DLD1 (cell line): ENCODE results near the gene ZMPSTE24.
"Not testable (repeated sequence)": the region's sequence is repeated elsewhere in the genome, so short reads cannot be mapped to it uniquely, and the experiment has no call there.

ENCODE experiments used
- in situ Hi-C: cut with HindIII; loops from 2 replicates; pipeline ENCODE4 v1.10.0; 2017; ENCODE audit warnings: low sequenced_read_pairs

Gene ZMPSTE24

DNA sequence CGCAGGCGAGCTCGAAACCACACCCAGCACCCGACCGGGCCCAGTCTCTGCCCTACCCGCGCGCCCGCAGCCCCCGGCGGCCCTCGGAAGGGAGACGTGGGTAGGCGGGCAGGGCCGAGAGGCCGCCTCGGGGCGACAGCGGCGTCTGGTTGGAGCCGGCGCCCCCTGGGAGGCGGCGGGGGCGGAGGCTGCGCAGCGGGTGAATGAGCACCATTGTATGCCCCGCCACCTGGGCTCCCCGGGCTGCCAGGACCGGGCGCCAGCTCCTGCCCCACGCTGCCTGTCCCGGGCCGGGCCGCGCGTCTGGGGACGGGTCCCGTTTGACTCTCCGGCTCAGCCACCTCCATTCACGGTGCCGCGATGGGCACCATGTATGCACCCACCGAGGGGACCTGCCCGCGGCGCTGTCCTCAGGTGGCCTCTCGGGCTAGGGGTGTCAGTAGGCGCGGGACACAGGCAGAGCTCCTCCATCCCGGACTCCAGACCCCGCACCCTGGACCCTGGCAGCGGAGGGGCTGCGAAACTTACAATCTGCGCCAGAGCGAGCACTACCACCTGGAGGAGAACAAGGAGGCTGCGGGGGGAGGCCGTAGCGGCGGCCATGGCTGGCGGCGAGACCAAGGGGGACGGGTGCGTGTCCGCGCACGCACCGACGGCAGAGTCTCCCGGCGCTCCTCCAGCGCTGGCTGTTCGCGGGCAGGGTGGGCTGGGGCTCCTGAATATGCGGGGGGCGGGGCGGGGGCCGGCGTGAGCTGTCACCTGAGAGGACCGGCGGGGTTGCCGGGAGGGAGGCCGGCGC, 58.8 kb downstream of the ZMPSTE24 start, which contains the start of gene COL9A2:
Gene COL9A2, minus strand, starts transcription at position 692 of the 799 bp plus-strand sequence. Its CDS starts 89 bp downstream, at position 603.
- in situ Hi-C loops = no loop called here

DNA sequence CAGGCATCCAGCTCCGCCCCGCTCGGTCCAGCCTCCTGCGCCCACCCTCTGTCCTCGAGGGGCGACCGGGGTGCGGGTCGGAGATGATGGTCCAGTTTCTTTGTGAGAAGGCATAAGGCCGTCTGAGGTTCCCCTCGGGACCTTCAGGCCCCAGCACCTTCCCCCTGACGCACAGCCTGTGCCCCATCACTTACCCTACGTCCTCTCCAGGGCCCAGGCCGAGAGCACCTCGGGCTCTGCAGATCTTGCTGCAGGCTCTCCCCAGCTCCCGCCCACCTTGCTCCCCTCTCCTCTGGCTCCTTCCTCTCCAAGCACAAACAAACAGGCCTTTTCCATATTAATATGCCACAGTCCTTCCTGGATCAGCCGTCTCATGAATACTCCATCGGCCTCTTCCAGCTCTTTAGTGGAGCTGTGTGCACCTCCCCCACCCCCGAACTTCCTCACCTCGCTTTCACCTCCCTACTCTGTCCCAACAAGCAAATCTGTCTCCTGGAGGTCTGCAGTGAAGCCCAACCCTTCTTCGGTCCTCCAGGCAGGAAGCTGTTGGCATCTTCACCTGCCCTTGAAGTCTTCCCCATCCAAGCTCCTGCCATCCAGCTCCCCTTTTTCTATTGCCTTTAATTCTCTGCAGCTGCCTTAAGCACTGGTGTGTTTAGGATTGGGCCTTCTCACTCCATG, 59.5 kb downstream of the ZMPSTE24 start:
- in situ Hi-C loops = no loop called here

DNA sequence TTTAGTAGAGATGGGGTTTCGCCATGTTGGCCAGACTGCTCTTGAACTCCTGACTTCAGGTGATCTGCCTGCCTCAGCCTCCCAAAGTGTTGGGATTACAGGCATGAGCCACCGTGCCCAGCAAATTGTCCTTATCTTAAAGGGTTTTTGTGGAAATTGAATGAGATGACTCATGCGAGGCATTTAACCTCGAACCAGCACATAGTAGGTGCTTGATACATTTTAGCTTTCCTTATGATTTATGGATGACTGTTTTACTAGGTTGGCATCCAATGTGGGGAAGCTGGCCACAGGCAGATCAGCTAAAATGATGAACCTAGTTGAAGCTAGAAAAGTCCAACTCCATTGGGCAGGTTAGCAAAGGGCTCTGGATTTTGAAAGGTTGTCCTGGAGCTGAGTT, 60.4 kb downstream of the ZMPSTE24 start:
- in situ Hi-C loops = no loop called here

DNA sequence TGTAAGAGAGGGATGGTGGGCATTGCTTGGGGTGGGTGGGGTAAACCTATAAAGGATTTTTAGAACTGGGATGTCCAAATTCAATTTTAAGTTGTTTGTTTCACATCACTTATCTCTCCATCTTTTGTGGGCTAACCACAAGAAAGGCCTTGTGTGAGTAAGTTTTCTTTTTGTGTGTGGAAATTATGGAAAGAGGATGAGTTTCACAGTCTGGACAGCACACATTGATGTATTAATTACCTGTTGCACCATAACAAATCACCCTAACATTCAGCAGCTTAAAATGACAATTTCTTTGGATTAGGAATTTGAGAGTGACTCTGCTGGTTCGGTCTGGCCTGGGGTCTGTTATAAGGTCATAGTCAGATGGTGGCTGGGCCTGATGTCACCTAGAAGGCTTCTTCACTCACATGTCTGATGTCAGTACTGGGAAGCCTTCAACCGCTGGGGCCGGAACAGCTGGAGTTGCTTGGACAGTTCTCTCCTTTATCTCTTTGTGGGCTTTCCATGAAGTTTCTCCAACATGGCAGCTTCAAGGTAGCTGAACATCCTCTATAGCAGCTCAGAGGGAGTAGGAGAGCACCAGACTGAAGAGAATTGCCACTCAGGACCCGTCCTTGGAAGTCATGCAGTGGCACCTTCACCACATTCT, 61.1 kb downstream of the ZMPSTE24 start:
- in situ Hi-C loops = no loop called here

- in situ Hi-C loops = not testable (repeated sequence)
These were observed 73.4 kb downstream of the ZMPSTE24 start for GRCh38 chr1:40331403-40331802.

DNA sequence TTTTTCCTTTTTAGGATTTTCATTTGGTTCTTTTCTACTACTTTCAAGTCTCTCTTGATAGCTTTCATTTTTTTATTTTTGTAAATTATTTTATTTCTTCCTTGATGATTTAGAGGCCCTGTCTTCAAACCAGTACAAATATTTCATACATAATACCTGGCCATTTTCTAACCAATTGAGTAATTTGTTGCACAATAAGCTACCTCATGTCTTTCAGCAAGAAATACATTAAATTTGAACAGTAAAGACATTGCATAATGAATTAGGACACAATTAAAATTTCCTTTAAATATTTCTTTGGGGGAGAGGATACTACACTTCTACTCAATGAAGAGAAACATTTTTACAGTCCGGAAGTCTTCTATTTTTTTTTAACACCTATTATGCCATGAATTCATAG, 74.7 kb downstream of the ZMPSTE24 start:
- in situ Hi-C loops = no loop called here

DNA sequence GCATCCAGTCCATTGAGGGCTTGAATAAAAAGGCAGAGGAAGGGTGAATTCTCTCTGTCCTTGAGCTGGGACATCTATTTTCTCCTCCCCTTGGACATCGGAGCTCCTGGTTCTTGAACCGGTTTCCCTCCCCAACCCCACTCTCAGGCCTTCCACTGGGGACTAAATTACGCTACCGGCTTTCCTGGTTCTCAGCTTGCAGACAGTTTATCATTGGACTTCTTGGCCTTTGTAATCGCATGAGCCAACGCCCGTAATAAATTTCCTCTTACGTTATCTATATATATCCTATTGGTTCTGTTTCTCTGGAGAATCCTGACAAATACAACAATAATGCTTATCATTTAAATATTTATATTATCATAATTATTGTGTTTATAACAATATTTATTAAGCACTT, 79.4 kb downstream of the ZMPSTE24 start:
- in situ Hi-C loops = no loop called here

DNA sequence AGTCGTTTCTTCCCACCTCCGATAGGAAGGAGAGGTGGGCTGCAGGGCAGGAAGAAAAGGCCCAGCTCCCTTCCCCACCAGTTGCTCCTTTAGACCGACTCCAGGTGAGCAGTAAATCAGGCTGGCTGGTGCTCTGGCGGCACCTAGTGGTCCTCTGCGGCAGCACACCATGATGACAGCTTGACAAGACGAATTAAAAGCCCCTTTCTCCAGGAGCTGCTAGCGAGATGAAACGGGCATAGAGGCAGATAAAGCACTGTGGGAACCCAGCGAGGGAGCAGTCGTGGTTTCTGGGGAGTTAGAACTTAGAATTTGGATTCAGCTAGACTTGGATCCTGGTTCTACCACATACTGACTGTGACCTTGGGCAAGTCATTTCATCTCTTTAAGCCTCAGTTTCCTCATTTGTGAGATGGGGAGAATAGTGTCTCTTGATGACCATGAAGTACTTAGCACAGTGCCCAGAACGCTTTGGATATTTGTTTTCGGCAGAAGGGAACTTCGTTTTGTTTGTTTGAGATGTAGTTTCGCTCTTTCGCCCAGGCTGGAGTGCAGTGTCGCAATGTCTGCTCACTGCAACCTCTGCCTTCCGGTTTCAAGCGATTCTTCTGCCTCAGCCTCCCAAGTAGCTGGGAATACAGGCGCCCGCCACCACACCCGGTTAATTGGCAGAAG, 80.8 kb downstream of the ZMPSTE24 start:
- in situ Hi-C loops = no loop called here

- in situ Hi-C loops = no loop called here
These were observed 81.6 kb downstream of the ZMPSTE24 start for GRCh38 chr1:40339420-40340323.

GRCh38 chr1:40341491-40342380, 83.7 kb downstream of the ZMPSTE24 start:
- in situ Hi-C loops = no loop called here

- in situ Hi-C loops = not testable (repeated sequence)
These were observed 84.3 kb downstream of the ZMPSTE24 start for GRCh38 chr1:40342381-40342717.
